DND-41 (cell line): ENCODE data around the gene RAE1.

Experiments used
- CTCF ChIP-seq: IDR thresholded peaks from 2 replicates; pipeline ENCODE4 v1.5.1; 2012; ENCODE audit warnings: borderline replicate concordance, low read length, moderate library complexity, mild to moderate bottlenecking; ENCODE audit not compliant: poor library complexity, severe bottlenecking; ENCODE audit errors: extremely low read depth
- EZH2 ChIP-seq: IDR thresholded peaks from 3 replicates; pipeline ENCODE4 v1.6.1; 2012; ENCODE audit warnings: borderline replicate concordance, low read depth, mild to moderate bottlenecking, moderate library complexity, low read length, inconsistent platforms; ENCODE audit not compliant: severe bottlenecking

GRCh38 chr20:57398231-57398821 is 47.3 kb downstream of the RAE1 start:
- TF ChIP-seq CTCF = peak; percentile 46
- no peak for TF ChIP-seq EZH2
